Mesenchymal stem cell (in vitro differentiated cells and primary cell): ENCODE results near the gene MAP9.

Source experiments
- DNase-seq: peaks from one replicate; pipeline ENCODE4 v3.0.0-alpha.2; 2013
- H2AFZ ChIP-seq: one replicate; pipeline ENCODE4 v1.6.1; 2013; ENCODE audit warnings: low read depth, mild to moderate bottlenecking, control low read depth, inconsistent platforms, low read length, moderate library complexity
- H2AK5ac ChIP-seq: 2 replicates; pipeline ENCODE4 v1.6.1; 2013; ENCODE audit warnings: low read length, moderate library complexity, mild to moderate bottlenecking, inconsistent platforms; ENCODE audit not compliant: severe bottlenecking
- H2BK120ac ChIP-seq: one replicate; pipeline ENCODE4 v1.6.1; 2013; ENCODE audit warnings: low read depth, mild to moderate bottlenecking, inconsistent platforms, low read length, moderate library complexity
- H2BK12ac ChIP-seq, 2 experiments: one replicate each; pipeline ENCODE4 v1.6.1; 2013; ENCODE audit warnings: inconsistent platforms in 2 of 2, low read length in 2 of 2, mild to moderate bottlenecking in 2 of 2, moderate library complexity in 2 of 2, control low read depth in 1 of 2
- H2BK15ac ChIP-seq: one replicate; pipeline ENCODE4 v1.6.1; 2013; ENCODE audit warnings: mild to moderate bottlenecking, low read depth, inconsistent platforms; ENCODE audit not compliant: poor library complexity, severe bottlenecking
- H2BK5ac ChIP-seq: 2 replicates; pipeline ENCODE4 v1.6.1; 2013; ENCODE audit warnings: low read depth, mild to moderate bottlenecking, low read length, control low read depth, inconsistent platforms; ENCODE audit not compliant: poor library complexity, severe bottlenecking
- H3K14ac ChIP-seq, 2 experiments: one replicate each; pipeline ENCODE4 v1.6.1; 2013; ENCODE audit warnings: inconsistent platforms in 2 of 2, low read length in 2 of 2, control low read depth in 1 of 2, mild to moderate bottlenecking in 1 of 2, moderate library complexity in 1 of 2
- H3K18ac ChIP-seq, 2 experiments: one replicate each; pipeline ENCODE4 v1.6.1; 2013; ENCODE audit warnings: inconsistent platforms in 2 of 2, low read length in 2 of 2, control low read depth in 1 of 2, low read depth in 1 of 2, mild to moderate bottlenecking in 1 of 2
- H3K23ac ChIP-seq, 2 experiments: one replicate each; pipeline ENCODE4 v1.6.1; 2013; ENCODE audit warnings: inconsistent platforms in 2 of 2, low read length in 2 of 2, mild to moderate bottlenecking in 2 of 2, moderate library complexity in 2 of 2, control low read depth in 1 of 2
- H3K27ac ChIP-seq: 2 replicates; pipeline ENCODE4 v1.5.1; 2013; ENCODE audit warnings: mild to moderate bottlenecking, moderate library complexity, low read length, control low read depth, inconsistent platforms; ENCODE audit not compliant: poor library complexity, severe bottlenecking
- H3K27me3 ChIP-seq, 2 experiments: 2 replicates each; pipeline versions ENCODE4 v1.6.1 to v1.7.0; 2013; ENCODE audit warnings: low read length in 2 of 2, mild to moderate bottlenecking in 2 of 2, moderate library complexity in 2 of 2, control low read depth in 1 of 2, inconsistent platforms in 1 of 2; ENCODE audit not compliant: control insufficient read depth in 1 of 2, insufficient read depth in 1 of 2
- H3K36me3 ChIP-seq, 2 experiments: 2 replicates each; pipeline versions ENCODE4 v1.6.1 to v1.7.0; 2013; ENCODE audit warnings: low read length in 2 of 2, control low read depth in 1 of 2, inconsistent platforms in 1 of 2, low read depth in 1 of 2, mild to moderate bottlenecking in 1 of 2; ENCODE audit not compliant: insufficient read depth in 2 of 2, control insufficient read depth in 1 of 2
- H3K4ac ChIP-seq, 2 experiments: one replicate each; pipeline ENCODE4 v1.6.1; 2013; ENCODE audit warnings: inconsistent platforms in 2 of 2, low read length in 2 of 2, mild to moderate bottlenecking in 2 of 2, moderate library complexity in 2 of 2, control low read depth in 1 of 2, low read depth in 1 of 2
- H3K4me1 ChIP-seq: 2 replicates; pipeline ENCODE4 v1.6.1; 2013; ENCODE audit warnings: low read depth, low read length, control low read depth; ENCODE audit not compliant: control insufficient read depth, insufficient read depth
- H3K4me2 ChIP-seq: 2 replicates; pipeline ENCODE4 v1.6.1; 2013; ENCODE audit warnings: low read length, mild to moderate bottlenecking, inconsistent platforms; ENCODE audit not compliant: poor library complexity, severe bottlenecking
- H3K4me3 ChIP-seq, 2 experiments: 2 replicates each; pipeline versions ENCODE4 v1.5.1 to v1.7.0; 2013; ENCODE audit warnings: low read length in 2 of 2, mild to moderate bottlenecking in 2 of 2, control low read depth in 1 of 2, low read depth in 1 of 2; ENCODE audit not compliant: insufficient read depth in 1 of 2
- H3K79me1 ChIP-seq: replicated peaks from 2 replicates; pipeline ENCODE4 v1.6.1; 2013; ENCODE audit warnings: mild to moderate bottlenecking, control low read depth, low read length, inconsistent platforms; ENCODE audit not compliant: poor library complexity, severe bottlenecking
- H3K9ac ChIP-seq: 2 replicates; pipeline ENCODE4 v1.7.0; 2013; ENCODE audit warnings: mild to moderate bottlenecking, low read length, moderate library complexity
- H3K9me3 ChIP-seq: 2 replicates; pipeline ENCODE4 v1.7.0; 2013; ENCODE audit warnings: mild to moderate bottlenecking, low read length; ENCODE audit not compliant: control insufficient read depth
- H4K8ac ChIP-seq: one replicate; pipeline ENCODE4 v1.6.1; 2013; ENCODE audit warnings: inconsistent platforms, mild to moderate bottlenecking, low read length, moderate library complexity
- H4K91ac ChIP-seq: one replicate; pipeline ENCODE4 v1.6.1; 2013; ENCODE audit warnings: mild to moderate bottlenecking, low read length, inconsistent platforms
- WGBS: methylation state at CpG from one replicate; pipeline ENCODE4 v1.1.7; 2013; ENCODE audit warnings: mixed read lengths; 5-methylcytosine and 5-hydroxymethylcytosine counted together

Gene MAP9

GRCh38 chr4:155400893-155401292 lies 24.1 kb upstream of the MAP9 start:
- no peak overlapping the region for H3K4me3 ChIP-seq
- no peaks in the 10 kb centered on the region for H3K36me3 ChIP-seq
- H3K4ac ChIP-seq, result no peak overlapping the region
- DNase-seq, result no peak
- H3K27me3 ChIP-seq, result no peaks in the 10 kb centered on the region
- H3K79me1 ChIP-seq, result no peaks in the 10 kb centered on the region
- H2AFZ ChIP-seq, result no peak overlapping the region
- H3K4me2 ChIP-seq, result no peak overlapping the region
- no peak overlapping the region for H2BK120ac ChIP-seq
- H3K9me3 ChIP-seq, result no peaks in the 10 kb centered on the region
- H4K91ac ChIP-seq, result no peak overlapping the region
- H3K9ac ChIP-seq, result no peak overlapping the region
- no peak overlapping the region for H3K23ac ChIP-seq
- 70% methylated on average over 2 of the region's 2 CpGs for WGBS
- no peak overlapping the region for H2BK5ac ChIP-seq
- H4K8ac ChIP-seq, result no peak overlapping the region
- H2BK15ac ChIP-seq, result no peak overlapping the region
- H3K14ac ChIP-seq, result no peak overlapping the region
- H3K18ac ChIP-seq, result no peak overlapping the region
- H2BK12ac ChIP-seq, result no peak overlapping the region
- H3K27ac ChIP-seq, result no peak overlapping the region
- peaks cover 2% of the 10 kb centered on the region for H3K4me1 ChIP-seq
- no peak overlapping the region for H2AK5ac ChIP-seq

DNA sequence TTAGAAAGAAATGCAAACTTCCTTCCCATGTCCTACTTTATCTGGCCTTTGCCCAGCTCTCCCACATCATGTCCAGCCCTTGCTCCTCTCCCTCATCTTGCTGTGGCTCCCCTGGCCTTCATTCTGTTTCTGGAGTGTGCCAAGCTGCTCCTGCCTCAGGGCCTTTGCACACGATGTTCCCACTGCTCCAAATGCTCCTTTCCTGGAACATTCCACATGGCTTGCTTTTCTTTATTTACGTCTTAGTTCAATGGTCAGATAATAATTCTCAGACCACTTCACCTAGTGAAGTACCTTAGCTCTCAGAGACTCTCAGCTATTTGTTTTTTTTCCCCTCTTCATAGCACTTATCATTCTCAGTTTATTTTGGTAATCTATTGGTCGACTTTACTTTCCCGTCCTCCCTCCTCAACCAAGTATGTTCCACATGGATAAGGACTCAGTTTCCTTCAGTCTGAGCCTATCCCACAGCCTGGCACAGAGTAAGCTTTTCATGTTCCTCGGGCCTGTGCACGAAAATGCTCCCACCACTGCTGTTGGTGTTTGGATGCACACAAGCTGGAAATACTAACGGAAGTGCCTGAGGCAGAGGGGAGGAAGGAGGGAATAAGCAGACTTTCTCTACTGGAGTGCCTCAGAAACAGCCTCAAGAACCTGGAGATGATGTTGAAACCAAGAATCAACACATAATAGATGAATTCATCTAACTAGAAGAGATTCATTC lies 23.4 kb upstream of the MAP9 start:
- Histone ChIP-seq H2BK5ac (no peak overlapping the region), H2BK12ac (no peak overlapping the region), H4K91ac (no peak overlapping the region), H3K4me1 (peaks cover 2% of the 10 kb centered on the region), H2AFZ (no peak overlapping the region), H3K18ac (no peak overlapping the region), H2BK120ac (no peak overlapping the region), H3K79me1 (no peaks in the 10 kb centered on the region), H3K4ac (no peak overlapping the region), H3K9me3 (no peaks in the 10 kb centered on the region), H3K4me2 (no peak overlapping the region), H3K36me3 (no peaks in the 10 kb centered on the region), H3K9ac (no peak overlapping the region), H3K27me3 (no peaks in the 10 kb centered on the region), H3K4me3 (no peak overlapping the region), H4K8ac (no peak overlapping the region), H2BK15ac (no peak overlapping the region), H2AK5ac (no peak overlapping the region), H3K27ac (no peak overlapping the region), H3K23ac (no peak overlapping the region), H3K14ac (peak overlapping the region in 1 of 2 experiments; percentile 11)
- no peak for DNase-seq
- WGBS, result 79% methylated on average over 7 of the region's 7 CpGs

- H2BK12ac ChIP-seq, result no peak overlapping the region
- peak; percentile 88 for DNase-seq
- no peak overlapping the region for H2AFZ ChIP-seq
- no peak overlapping the region for H2AK5ac ChIP-seq
- H3K4me1 ChIP-seq, result peaks cover 3% of the 10 kb centered on the region
- H3K27ac ChIP-seq, result peak overlapping the region; percentile 70
- no peaks in the 10 kb centered on the region for H3K9me3 ChIP-seq
- no peak overlapping the region for H3K4me3 ChIP-seq
- peak overlapping the region in 1 of 2 experiments; percentile 46 for H3K18ac ChIP-seq
- peak overlapping the region; percentile 90 for H4K91ac ChIP-seq
- no peaks in the 10 kb centered on the region for H3K36me3 ChIP-seq
- H3K4me2 ChIP-seq, result peak overlapping the region; percentile 58
- H4K8ac ChIP-seq, result peak overlapping the region; percentile 4
- H3K4ac ChIP-seq, result no peak overlapping the region
- H3K79me1 ChIP-seq, result no peaks in the 10 kb centered on the region
- peak overlapping the region; percentile 10 for H2BK5ac ChIP-seq
- no peak overlapping the region for H2BK120ac ChIP-seq
- 9% methylated on average over 6 of the region's 8 CpGs for WGBS
- no peak overlapping the region for H3K14ac ChIP-seq
- no peaks in the 10 kb centered on the region for H3K27me3 ChIP-seq
- H2BK15ac ChIP-seq, result no peak overlapping the region
- no peak overlapping the region for H3K9ac ChIP-seq
- no peak overlapping the region for H3K23ac ChIP-seq
These were observed 15.9 kb upstream of the MAP9 start for GRCh38 chr4:155392481-155393184.

- Histone ChIP-seq H3K18ac (peak overlapping the region; percentile 37 to 75), H3K27me3 (no peaks in the 10 kb centered on the region), H2AFZ (peak overlapping the region; percentile 36), H2BK15ac (no peak overlapping the region), H3K9ac (no peak overlapping the region), H3K4me2 (no peak overlapping the region), H3K36me3 (no peaks in the 10 kb centered on the region), H3K4ac (peak overlapping the region in 1 of 2 experiments; percentile 71), H3K9me3 (no peaks in the 10 kb centered on the region), H3K4me3 (no peak overlapping the region), H4K8ac (no peak overlapping the region), H3K14ac (peak overlapping the region in 1 of 2 experiments; percentile 93), H3K23ac (no peak overlapping the region), H3K4me1 (peaks cover 3% of the 10 kb centered on the region), H3K79me1 (no peaks in the 10 kb centered on the region), H2BK5ac (peak overlapping the region; percentile 73), H2AK5ac (no peak overlapping the region), H3K27ac (no peak overlapping the region), H2BK12ac (peak overlapping the region; percentile 69 to 97), H4K91ac (peak overlapping the region; percentile 77), H2BK120ac (no peak overlapping the region)
- no peak for DNase-seq
These were observed 15.2 kb upstream of the MAP9 start for GRCh38 chr4:155391932-155392331.
